ENCODE results near the gene NTN4.

DNA sequence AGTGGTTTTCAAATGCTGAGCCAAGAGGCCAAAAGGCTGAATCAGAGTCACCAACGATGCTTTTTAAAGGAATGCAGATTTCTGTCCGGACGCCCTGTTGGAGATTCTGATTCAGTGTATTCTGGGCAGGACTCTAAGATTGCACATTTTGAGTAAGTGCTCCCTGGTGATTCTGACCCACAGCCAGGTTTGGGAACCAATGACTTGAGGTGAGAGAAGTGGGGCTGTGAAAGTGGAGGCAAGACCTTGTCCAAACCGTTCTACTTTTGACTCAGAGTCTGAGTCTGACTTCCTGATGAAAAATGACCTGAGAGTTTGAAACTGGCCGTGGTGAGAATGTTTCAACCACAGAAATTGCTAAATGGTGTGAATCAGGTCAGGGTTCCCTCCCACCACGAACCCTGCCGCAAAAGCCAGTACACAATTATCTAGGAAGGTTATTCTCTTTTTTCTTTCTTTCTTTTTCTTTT lies 90.2 kb downstream of the NTN4 start:
- TF ChIP-seq, protein P1, sequence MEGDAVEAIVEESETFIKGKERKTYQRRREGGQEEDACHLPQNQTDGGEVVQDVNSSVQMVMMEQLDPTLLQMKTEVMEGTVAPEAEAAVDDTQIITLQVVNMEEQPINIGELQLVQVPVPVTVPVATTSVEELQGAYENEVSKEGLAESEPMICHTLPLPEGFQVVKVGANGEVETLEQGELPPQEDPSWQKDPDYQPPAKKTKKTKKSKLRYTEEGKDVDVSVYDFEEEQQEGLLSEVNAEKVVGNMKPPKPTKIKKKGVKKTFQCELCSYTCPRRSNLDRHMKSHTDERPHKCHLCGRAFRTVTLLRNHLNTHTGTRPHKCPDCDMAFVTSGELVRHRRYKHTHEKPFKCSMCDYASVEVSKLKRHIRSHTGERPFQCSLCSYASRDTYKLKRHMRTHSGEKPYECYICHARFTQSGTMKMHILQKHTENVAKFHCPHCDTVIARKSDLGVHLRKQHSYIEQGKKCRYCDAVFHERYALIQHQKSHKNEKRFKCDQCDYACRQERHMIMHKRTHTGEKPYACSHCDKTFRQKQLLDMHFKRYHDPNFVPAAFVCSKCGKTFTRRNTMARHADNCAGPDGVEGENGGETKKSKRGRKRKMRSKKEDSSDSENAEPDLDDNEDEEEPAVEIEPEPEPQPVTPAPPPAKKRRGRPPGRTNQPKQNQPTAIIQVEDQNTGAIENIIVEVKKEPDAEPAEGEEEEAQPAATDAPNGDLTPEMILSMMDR (IDR thresholded peaks at IDR 0.05): no peak
- no peak for TF ChIP-seq POLR2A (IDR thresholded peaks at IDR 0.05)

Measured in prostate gland (tissue), 2 donors.